Hematopoietic multipotent progenitor cell (in vitro differentiated cells): ENCODE measurements around the gene CSMD2. TPM values are rescaled to one million over a fixed set of nuclear protein-coding genes. Genes with fewer than 3 reads are reported as not detected.

ENCODE experiments used
- DNase-seq, 3 donors: peaks; one replicate each; pipeline ENCODE4 v3.0.0-alpha.2; 2011 to 2015; ENCODE audit warnings: low read depth in 2 of 3, low spot score in 2 of 3
- total RNA-seq: library from RNA; depleted of rRNA; stranded (reverse); fragments of >200 nt; gene quantifications from one replicate; pipeline ENCODE4 v1.2.3, GENCODE V29; 2012

Gene CSMD2
- total RNA-seq, 1 donor = not detected

DNA sequence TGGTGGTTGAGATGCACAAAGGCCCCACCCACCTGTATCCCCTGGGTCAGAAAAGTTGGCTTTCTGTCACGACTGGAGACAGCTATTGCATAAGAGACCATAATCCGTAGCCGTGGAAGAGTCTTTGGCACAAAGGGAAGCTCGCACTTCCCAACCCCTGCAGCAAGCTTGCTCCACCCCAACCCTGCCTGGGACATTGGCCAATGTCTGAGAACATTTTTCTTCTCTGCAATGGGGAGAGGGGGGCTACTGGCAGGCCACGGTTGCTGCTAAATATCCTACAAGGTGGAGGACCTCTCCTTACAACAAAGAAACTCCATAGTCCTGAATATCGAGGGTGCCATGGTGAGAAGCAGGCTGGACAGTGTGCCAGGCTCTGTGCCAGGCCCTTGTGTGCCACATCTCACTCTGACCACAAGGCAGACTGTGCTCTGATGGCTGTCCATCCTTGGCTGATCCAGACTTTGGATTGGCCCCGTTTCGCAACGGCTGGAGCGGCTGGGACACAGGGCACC, 104.1 kb downstream of the CSMD2 start:
- no peak for DNase-seq

GRCh38 chr1:34060187-34060730, 104.8 kb downstream of the CSMD2 start:
- no peak for DNase-seq

- DNase-seq = no peak
Measured at GRCh38 chr1:34057347-34058130, 107.5 kb downstream of the CSMD2 start.

GRCh38 chr1:34055818-34056217, 109.2 kb downstream of the CSMD2 start:
- no peak for DNase-seq

DNA sequence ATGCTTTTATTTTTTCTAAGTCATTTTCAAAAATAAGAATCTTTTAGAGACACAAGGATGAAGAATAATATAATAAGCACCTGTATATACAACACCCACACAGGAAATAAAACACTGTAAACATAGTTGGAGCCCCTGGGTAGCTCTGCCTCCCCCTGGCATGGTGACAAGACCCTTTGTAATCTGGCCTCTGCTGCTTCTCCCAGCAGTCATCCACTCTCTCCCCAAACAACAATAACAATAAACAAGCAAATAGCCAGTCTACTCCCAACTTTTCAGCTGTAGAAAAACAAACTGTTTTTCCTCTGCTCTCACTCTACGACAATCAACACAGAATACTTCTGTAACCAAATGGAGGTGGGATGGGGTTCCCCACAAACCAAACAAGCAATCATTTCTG, 110.1 kb downstream of the CSMD2 start:
- DNase-seq = no peak

GRCh38 chr1:34053660-34054059, 111.4 kb downstream of the CSMD2 start:
- DNase-seq = no peak

- no peak for DNase-seq
Measured at GRCh38 chr1:34052565-34052964, 112.5 kb downstream of the CSMD2 start.

DNA sequence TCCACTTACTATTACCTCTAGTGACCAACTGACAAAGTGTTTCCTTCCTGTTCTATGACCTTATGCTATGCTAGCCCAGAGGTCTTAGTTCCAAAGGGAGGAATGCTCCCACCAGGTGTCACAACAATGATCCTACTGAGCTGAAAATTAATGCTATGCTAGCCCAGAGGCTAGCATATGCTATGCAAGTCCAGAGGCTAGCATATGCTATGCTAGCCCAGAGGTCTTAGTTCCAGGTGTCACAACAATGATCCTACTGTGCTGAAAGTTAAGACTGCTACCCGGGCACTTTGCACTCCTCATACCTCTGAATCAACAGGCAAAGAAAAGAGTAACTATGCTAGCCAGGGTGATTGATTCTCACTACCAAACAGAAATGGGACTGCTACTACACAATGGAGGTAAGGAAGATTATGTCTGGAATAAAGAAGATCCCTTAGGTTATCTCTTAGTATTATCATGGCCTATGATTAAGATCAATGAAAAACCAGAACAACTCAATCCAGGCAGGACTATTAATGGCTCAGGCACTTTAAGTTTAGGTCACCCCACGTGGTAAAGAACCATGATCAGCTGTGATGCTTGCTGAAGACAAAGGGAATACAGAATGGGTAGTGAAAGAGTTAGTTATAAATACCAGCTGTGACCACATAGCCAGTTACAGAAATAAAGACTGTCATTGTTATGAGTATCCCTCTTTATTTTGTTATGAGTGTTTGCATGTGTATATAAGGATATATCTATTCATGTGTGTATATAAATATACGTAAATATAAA, 114.1 kb downstream of the CSMD2 start:
- no peak for DNase-seq

DNA sequence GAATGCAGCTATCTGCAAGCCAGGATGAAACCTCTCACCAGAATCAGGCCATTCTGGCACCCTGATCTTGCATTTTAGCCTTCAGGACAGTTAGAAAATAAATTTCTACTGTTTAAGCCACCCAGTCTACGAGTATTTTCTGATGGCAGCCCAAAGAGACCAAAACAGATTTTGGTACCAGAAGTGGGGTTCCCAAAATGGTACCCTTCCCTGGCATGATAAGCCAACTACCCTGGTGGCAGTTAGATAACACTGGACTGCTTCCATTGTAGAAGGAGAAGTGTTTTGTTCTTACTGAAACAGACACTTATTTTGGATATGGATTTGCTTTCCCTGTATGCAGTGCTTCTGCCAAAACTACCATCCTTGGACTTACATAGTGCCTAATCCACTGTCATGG, 115.0 kb downstream of the CSMD2 start:
- no peak for DNase-seq

GRCh38 chr1:34049477-34049876, 115.6 kb downstream of the CSMD2 start:
- DNase-seq = no peak

DNA sequence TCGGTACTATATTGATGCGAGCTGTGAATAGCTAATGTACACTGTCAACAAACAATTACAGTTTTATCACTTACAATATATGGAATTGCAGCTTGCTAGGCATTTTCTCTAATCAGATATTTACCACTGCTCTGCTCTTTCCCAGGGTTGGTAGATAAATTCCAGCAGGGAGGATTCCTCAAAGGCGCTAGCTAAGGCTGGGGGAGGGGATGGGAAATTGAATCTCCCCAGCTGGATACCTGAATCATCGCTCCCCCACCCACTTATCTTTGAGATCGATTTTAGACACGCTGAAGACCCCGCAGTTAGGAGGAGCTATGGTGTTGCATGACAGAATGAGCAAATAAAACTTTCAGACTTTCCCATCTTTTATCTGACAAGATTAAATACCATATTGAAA, 127.2 kb downstream of the CSMD2 start:
- no peak for DNase-seq

DNA sequence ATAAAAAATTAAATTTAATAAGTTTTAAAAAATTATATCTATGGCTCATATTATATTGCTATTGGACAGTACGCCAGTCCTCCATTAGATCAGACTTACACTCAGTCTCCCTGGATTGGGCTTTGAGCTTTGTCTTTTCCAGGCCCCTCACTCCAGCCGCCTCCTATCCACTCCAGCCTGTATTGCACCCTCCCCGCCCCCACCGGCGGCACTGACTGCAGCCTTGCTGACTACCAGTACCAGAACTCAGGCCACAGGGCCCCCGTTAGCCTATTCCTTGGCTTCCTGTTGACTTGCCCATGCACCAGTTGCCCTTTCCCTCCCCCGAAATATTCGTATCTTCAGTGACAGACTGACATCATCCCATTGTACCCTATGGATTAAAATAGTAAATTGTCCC, 127.9 kb downstream of the CSMD2 start:
- no peak for DNase-seq

DNA sequence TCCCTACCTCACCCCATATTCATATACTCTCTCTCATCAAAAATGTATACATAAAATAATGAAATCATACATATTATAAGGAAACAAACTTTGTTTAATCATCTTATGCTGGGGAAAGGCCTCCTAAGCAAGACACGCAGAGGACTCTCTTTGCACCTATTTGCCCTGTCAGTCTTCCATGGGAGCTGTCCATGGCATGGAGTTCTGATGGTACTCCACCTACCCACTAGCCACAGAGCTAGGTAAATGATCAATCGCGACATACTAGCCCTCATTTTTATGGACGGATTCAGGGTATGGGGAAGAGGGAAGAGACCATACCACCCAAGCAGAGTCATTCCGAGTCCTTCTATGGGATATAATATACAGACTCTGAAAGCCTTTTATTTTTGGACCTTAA, 131.0 kb downstream of the CSMD2 start:
- DNase-seq = no peak

GRCh38 chr1:34029954-34030353, 135.1 kb downstream of the CSMD2 start:
- no peak for DNase-seq

GRCh38 chr1:34029515-34029914, 135.5 kb downstream of the CSMD2 start:
- no peak for DNase-seq

DNA sequence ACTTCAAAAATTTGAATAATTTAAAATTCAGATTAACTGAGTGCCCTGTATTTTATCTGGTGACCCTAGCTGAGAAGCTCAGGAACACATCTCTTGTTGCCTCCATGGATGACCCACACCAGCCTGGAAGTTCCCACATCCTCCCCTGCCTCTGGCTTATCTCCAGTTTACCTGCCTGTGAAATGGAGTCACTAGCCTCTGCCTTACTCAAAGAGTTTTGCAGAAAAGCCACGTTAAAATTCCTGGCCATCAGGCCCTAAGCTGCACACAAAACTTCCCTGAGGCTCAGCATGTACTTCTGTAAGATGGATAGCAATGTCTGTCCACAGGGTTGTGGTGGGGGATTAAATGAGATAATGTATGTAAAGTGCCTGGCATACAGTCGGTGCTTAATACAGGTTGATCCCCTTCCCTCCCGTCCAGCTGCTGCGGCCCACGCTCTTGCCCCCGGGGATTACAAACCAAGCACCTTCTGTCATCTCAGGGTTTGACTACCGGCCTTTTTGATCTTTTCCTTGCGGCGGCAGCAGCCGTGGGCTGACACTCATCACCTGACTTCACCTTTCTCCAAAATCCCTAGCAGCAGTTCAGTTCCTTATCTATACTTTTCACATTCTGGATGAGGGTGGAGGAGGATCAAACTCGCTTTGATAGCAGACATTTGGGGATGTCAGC, 136.5 kb downstream of the CSMD2 start:
- no peak for DNase-seq

DNA sequence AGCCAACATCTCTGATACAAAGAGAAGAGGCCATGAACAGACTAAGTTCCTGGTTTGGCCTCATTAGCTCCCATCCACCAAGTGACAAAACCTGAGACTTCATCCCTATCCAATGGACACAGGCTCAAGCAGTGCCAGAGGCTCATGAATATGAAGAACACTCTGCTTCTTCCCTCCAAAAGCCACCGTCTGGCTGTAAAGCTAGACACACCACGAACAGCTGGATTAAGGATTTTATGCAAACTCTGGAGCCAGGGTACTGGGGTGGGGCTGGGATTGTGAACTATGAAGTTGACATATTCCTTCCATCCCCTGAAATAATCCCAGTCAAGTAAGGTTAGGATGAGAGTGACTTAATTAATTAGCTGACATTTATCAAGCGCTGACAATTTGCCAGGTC, 139.4 kb downstream of the CSMD2 start:
- no peak for DNase-seq

GRCh38 chr1:34024485-34024884, 140.5 kb downstream of the CSMD2 start:
- DNase-seq = no peak

- DNase-seq = no peak
Measured at GRCh38 chr1:34019741-34020552, 145.1 kb downstream of the CSMD2 start.

- no peak for DNase-seq
Measured at GRCh38 chr1:34018285-34018684, 146.7 kb downstream of the CSMD2 start.
